Neural cell (in vitro differentiated cells): ENCODE measurements around the gene FNDC10. TPM values are rescaled to one million over a fixed set of nuclear protein-coding genes. Genes with fewer than 3 reads are reported as not detected.

Source experiments
- H2AFZ ChIP-seq: fragments of 200-600, 300-800 bp; sonication (generic), shearing (Covaris generic); 2 replicates; pipeline ENCODE4 v1.6.0; 2014; ENCODE audit warnings: low read depth, mild to moderate bottlenecking, antibody characterized with exemption, low read length, moderate library complexity
- H3F3A ChIP-seq: fragments of 200-600 bp; shearing (Covaris generic); 2 replicates; pipeline ENCODE4 v1.6.1; 2016; ENCODE audit warnings: mild to moderate bottlenecking, moderate library complexity, mixed read lengths, antibody characterized with exemption, low read length; ENCODE audit not compliant: insufficient read depth, poor library complexity, severe bottlenecking
- H3K27ac ChIP-seq: fragments of 200-600, 300-800 bp; sonication (generic), shearing (Covaris generic); 2 replicates; pipeline ENCODE4 v1.5.1; 2014; ENCODE audit warnings: mild to moderate bottlenecking, low read length, moderate library complexity
- H3K27me3 ChIP-seq: fragments of 300-800, 200-600 bp; sonication (generic), shearing (Covaris generic); 2 replicates; pipeline ENCODE4 v1.6.0; 2014; ENCODE audit warnings: mild to moderate bottlenecking, low read depth, low read length, moderate library complexity; ENCODE audit not compliant: insufficient read depth
- H3K36me3 ChIP-seq: fragments of 300-800, 200-600 bp; sonication (generic), shearing (Covaris generic); 2 replicates; pipeline ENCODE4 v1.5.1; 2014; ENCODE audit warnings: mild to moderate bottlenecking, antibody characterized with exemption, low read length, moderate library complexity; ENCODE audit not compliant: insufficient read depth
- H3K4me2 ChIP-seq: fragments of 300-800, 200-600 bp; sonication (generic), shearing (Covaris generic); 2 replicates; pipeline ENCODE4 v1.6.0; 2014; ENCODE audit warnings: mild to moderate bottlenecking, low read length
- H3K4me3 ChIP-seq: fragments of 300-800, 200-600 bp; sonication (generic), shearing (Covaris generic); 2 replicates; pipeline ENCODE4 v1.5.1; 2014; ENCODE audit warnings: mild to moderate bottlenecking, low read length, moderate library complexity
- H3K79me2 ChIP-seq: fragments of 200-600 bp; shearing (Covaris generic); replicated peaks from 2 replicates; pipeline ENCODE4 v1.6.0; 2014; ENCODE audit warnings: mild to moderate bottlenecking, low read length, moderate library complexity; ENCODE audit not compliant: insufficient read depth
- H3K9ac ChIP-seq: fragments of 300-800, 200-600 bp; sonication (generic), shearing (Covaris generic); 2 replicates; pipeline ENCODE4 v1.6.1; 2016; ENCODE audit warnings: mild to moderate bottlenecking, low read length, mixed read lengths
- H3K9me2 ChIP-seq: fragments of 200-600 bp; shearing (Covaris generic); 2 replicates; pipeline ENCODE4 v1.6.1; 2016; ENCODE audit warnings: mild to moderate bottlenecking, low read length, mixed read lengths; ENCODE audit not compliant: insufficient read depth
- H3K9me3 ChIP-seq: fragments of 200-600, 300-800 bp; sonication (generic), shearing (Covaris generic); 2 replicates; pipeline ENCODE4 v1.6.1; 2016; ENCODE audit warnings: mild to moderate bottlenecking, mixed run types, low read length, moderate library complexity, mixed read lengths
- H4K20me1 ChIP-seq: fragments of 200-600 bp; shearing (Covaris generic); 2 replicates; pipeline ENCODE4 v1.6.1; 2016; ENCODE audit warnings: mild to moderate bottlenecking, mixed run types; ENCODE audit not compliant: insufficient read depth
- CTCF ChIP-seq: fragments of 450-650 bp; IDR thresholded peaks from 2 replicates; pipeline ENCODE4 v1.5.1; 2014; ENCODE audit warnings: antibody characterized with exemption, mild to moderate bottlenecking, moderate library complexity; ENCODE audit not compliant: poor library complexity, severe bottlenecking
- EP300 ChIP-seq: fragments of 450-650 bp; conservative IDR thresholded peaks from 2 replicates; pipeline ENCODE4 v1.6.1; 2014; ENCODE audit warnings: antibody characterized with exemption, mild to moderate bottlenecking, moderate library complexity; ENCODE audit not compliant: poor library complexity, severe bottlenecking
- EZH2 ChIP-seq: fragments of 200-600, 300-800 bp; shearing (Covaris generic), sonication (generic); IDR thresholded peaks from 2 replicates; pipeline ENCODE4 v1.6.1; 2014; ENCODE audit warnings: antibody characterized with exemption, low read length, borderline replicate concordance, mild to moderate bottlenecking; ENCODE audit not compliant: insufficient read depth, poor library complexity, severe bottlenecking
- MXI1 ChIP-seq: fragments of 450-650 bp; conservative IDR thresholded peaks from 2 replicates; pipeline ENCODE4 v1.6.1; 2014; ENCODE audit warnings: antibody characterized with exemption, mild to moderate bottlenecking; ENCODE audit not compliant: poor library complexity, severe bottlenecking
- POLR2AphosphoS5 ChIP-seq: IDR thresholded peaks from 2 replicates; pipeline ENCODE4 v1.6.1; 2012
- RAD21 ChIP-seq: fragments of 450-650 bp; conservative IDR thresholded peaks from 2 replicates; pipeline ENCODE4 v1.6.1; 2014; ENCODE audit warnings: antibody characterized with exemption, mild to moderate bottlenecking, moderate library complexity
- REST ChIP-seq: IDR thresholded peaks from 2 replicates; pipeline ENCODE4 v1.6.1; 2012; ENCODE audit warnings: borderline replicate concordance
- SMC3 ChIP-seq: fragments of 450-650 bp; conservative IDR thresholded peaks from 2 replicates; pipeline ENCODE4 v1.6.1; 2014; ENCODE audit warnings: antibody characterized with exemption, mild to moderate bottlenecking, moderate library complexity; ENCODE audit not compliant: poor library complexity
- TAF1 ChIP-seq: IDR thresholded peaks from 2 replicates; pipeline ENCODE4 v1.6.1; 2012; ENCODE audit warnings: low read depth
- polyA plus RNA-seq: library from polyadenylated mRNA; depleted of rRNA; stranded (reverse); fragments of >200 nt; gene quantifications from 2 replicates; pipeline ENCODE4 v1.2.3, GENCODE V29; 2014

FNDC10 gene
- polyA plus RNA-seq, 1 donor from 2014 or later, result 4.5 TPM

- TF ChIP-seq TAF1 (no peak), SMC3 (no peak), CTCF (no peak), EP300 (no peak), MXI1 (no peak)
- Histone ChIP-seq H3K4me3 (no peak overlapping the region), H2AFZ (no peak overlapping the region), H3K36me3 (no peaks in the 10 kb centered on the region), H3K79me2 (no peaks in the 10 kb centered on the region), H3K27ac (no peak overlapping the region), H3K9me2 (no peaks in the 10 kb centered on the region), H3K9me3 (no peaks in the 10 kb centered on the region), H3K27me3 (no peaks in the 10 kb centered on the region), H3F3A (no peaks in the 10 kb centered on the region), H4K20me1 (no peaks in the 10 kb centered on the region), H3K9ac (no peak overlapping the region), H3K4me2 (no peak overlapping the region)
These were observed 22.3 kb upstream of the FNDC10 start for GRCh38 chr1:1622010-1622787.

GRCh38 chr1:1621173-1622009 lies 21.5 kb upstream of the FNDC10 start:
- Histone ChIP-seq H3K27ac (no peak overlapping the region), H3K79me2 (no peaks in the 10 kb centered on the region), H3K4me3 (no peak overlapping the region), H3K9me2 (no peaks in the 10 kb centered on the region), H3F3A (no peaks in the 10 kb centered on the region), H3K9ac (no peak overlapping the region), H2AFZ (no peak overlapping the region), H3K36me3 (no peaks in the 10 kb centered on the region), H3K4me2 (no peak overlapping the region), H3K27me3 (no peaks in the 10 kb centered on the region), H4K20me1 (no peaks in the 10 kb centered on the region), H3K9me3 (no peaks in the 10 kb centered on the region)
- TF ChIP-seq CTCF (no peak), TAF1 (no peak), POLR2AphosphoS5 (no peak), SMC3 (no peak), EP300 (no peak), REST (no peak), RAD21 (no peak), EZH2 (no peak), MXI1 (no peak)
